K562 (cell line): ENCODE data around the gene WDR47. TPM values are rescaled to one million over a fixed set of nuclear protein-coding genes. Genes with fewer than 3 reads are reported as not detected.

Experiments
- BRCA1 ChIP-seq, 2 experiments: fragments of 450-650 bp in 1 of 2; sonication (generic) in 1 of 2; formaldehyde crosslinking in 1 of 2; IDR thresholded peaks; 2 replicates each; pipeline versions ENCODE4 v1.5.0 to v1.6.1; 2017 to 2020; ENCODE audit warnings: mild to moderate bottlenecking in 1 of 2, missing genetic modification reagents in 1 of 2
- CBFB ChIP-seq: sonication (generic); formaldehyde crosslinking; IDR thresholded peaks from 2 replicates; pipeline ENCODE4 v1.4.0; 2020; ENCODE audit warnings: mild to moderate bottlenecking, missing genetic modification reagents
- CHAMP1 ChIP-seq: fragments of 450-650 bp; IDR thresholded peaks from 2 replicates; pipeline ENCODE4 v1.6.1; 2016; ENCODE audit warnings: mild to moderate bottlenecking
- ELF4 ChIP-seq: fragments of 450-650 bp; formaldehyde crosslinking; IDR thresholded peaks from 2 replicates; pipeline ENCODE4 v1.4.0; 2022; ENCODE audit warnings: missing genetic modification characterization
- ETS1 ChIP-seq: conservative IDR thresholded peaks from 2 replicates; pipeline ENCODE4 v1.6.1; 2011; ENCODE audit warnings: low read depth, mild to moderate bottlenecking, low read length; ENCODE audit not compliant: control insufficient read depth
- HDAC2 ChIP-seq: fragments of 450-650 bp; IDR thresholded peaks from 2 replicates; pipeline ENCODE4 v1.6.1; 2016; ENCODE audit warnings: mild to moderate bottlenecking
- KLF13 ChIP-seq: fragments of 450-650 bp; IDR thresholded peaks from 2 replicates; pipeline ENCODE4 v1.6.1; 2016; ENCODE audit warnings: missing genetic modification characterization, low read depth, mild to moderate bottlenecking, missing compliant biosample characterization, moderate library complexity, borderline replicate concordance
- MAX ChIP-seq: sonication (generic); formaldehyde crosslinking; IDR thresholded peaks from 2 replicates; pipeline ENCODE4 v1.9.0; 2022; ENCODE audit warnings: mild to moderate bottlenecking, missing genetic modification reagents
- MTF1 ChIP-seq: fragments of 250-450 bp; sonication (Bioruptor Pico); IDR thresholded peaks from 2 replicates; pipeline ENCODE4 v1.9.0; 2021; ENCODE audit warnings: moderate library complexity, mild to moderate bottlenecking, inconsistent platforms, borderline replicate concordance
- NFE2 ChIP-seq: IDR thresholded peaks from 2 replicates; pipeline ENCODE4 v1.6.1; 2014; ENCODE audit warnings: antibody characterized with exemption, low read depth
- NR3C1 ChIP-seq: sonication (generic); formaldehyde crosslinking; IDR thresholded peaks from 2 replicates; pipeline ENCODE4 v1.8.1; 2022; ENCODE audit warnings: missing genetic modification reagents
- PRDM10 ChIP-seq: fragments of 450-650 bp; IDR thresholded peaks from 2 replicates; pipeline ENCODE4 v1.6.1; 2018; ENCODE audit not compliant: partially characterized antibody
- PTTG1 ChIP-seq: fragments of 450-650 bp; IDR thresholded peaks from 2 replicates; pipeline ENCODE4 v1.6.1; 2016; ENCODE audit warnings: low read depth, mild to moderate bottlenecking, missing genetic modification characterization, missing compliant biosample characterization
- SOX6 ChIP-seq: fragments of 450-650 bp; IDR thresholded peaks from 2 replicates; pipeline ENCODE4 v1.6.1; 2014; ENCODE audit warnings: mild to moderate bottlenecking
- TCF15 ChIP-seq: fragments of 250-450 bp; sonication (Bioruptor Pico); IDR thresholded peaks from 2 replicates; pipeline ENCODE4 v1.8.0; 2022; ENCODE audit warnings: moderate library complexity, mild to moderate bottlenecking, inconsistent platforms
- TCF3 ChIP-seq: sonication (generic); formaldehyde crosslinking; IDR thresholded peaks from 2 replicates; pipeline ENCODE4 v1.4.0; 2020; ENCODE audit warnings: mild to moderate bottlenecking, missing genetic modification reagents
- ZNF12 ChIP-seq: sonication (generic); formaldehyde crosslinking; IDR thresholded peaks from 2 replicates; pipeline ENCODE4 v1.4.0; 2020; ENCODE audit warnings: mild to moderate bottlenecking, missing genetic modification reagents
- ZNF668 ChIP-seq: fragments of 250-450 bp; sonication (Bioruptor Pico); IDR thresholded peaks from 2 replicates; pipeline ENCODE4 v1.8.0; 2022; ENCODE audit warnings: mild to moderate bottlenecking, inconsistent platforms
- ZNF766 ChIP-seq: fragments of 200-800 bp; sonication (Bioruptor generic); conservative IDR thresholded peaks from 2 replicates; pipeline ENCODE4 v1.6.1; 2016; ENCODE audit warnings: missing genetic modification characterization, missing compliant biosample characterization
- ZZZ3 ChIP-seq: fragments of 450-650 bp; IDR thresholded peaks from 2 replicates; pipeline ENCODE4 v1.6.1; 2016; ENCODE audit warnings: antibody characterized with exemption, mild to moderate bottlenecking, moderate library complexity
- polyA plus RNA-seq, 8 experiments: library from polyadenylated mRNA; depleted of rRNA in 4 of 8; stranded (reverse) in 5 of 8; unstranded in 3 of 8; fragments of >200 nt; fragmentation: Nextera tagmentation in 2 of 8; fragmentation: Illumina TruSeq in 1 of 8; extraction: Ambion mirVana in 2 of 8; extraction: Trizol in 1 of 8; gene quantifications; 2 replicates each; pipeline versions ENCODE4 v1.2.1 to v1.2.3, GENCODE V29; 2011 to 2014; ENCODE audit warnings: inconsistent platforms in 1 of 8, missing spikeins in 1 of 8
- total RNA-seq, 7 experiments: library from RNA; depleted of rRNA in 6 of 7; stranded (reverse); fragments of >200 nt in 6 of 7; fragmentation: Illumina TruSeq in 2 of 7; extraction: Trizol in 2 of 7; gene quantifications; 2 replicates each; pipeline versions ENCODE4 v1.2.1 to v1.2.3, GENCODE V29; 2011 to 2021; ENCODE audit warnings: low replicate concordance in 1 of 7

Gene WDR47
- total and polyA plus RNA-seq, 9 of the 15 experiments (the other 6 are each of a cell fraction or from before 2014, with no cell fraction given) = 1.3 to 10.1 (median 4.9) TPM

- TF ChIP-seq KLF13 (tag) (peak; percentile 78), ETS1 (peak; percentile 88), CBFB (0 out of 2 replicates have a peak, but pooled peaks have one; percentile 43), ELF4 (no peak), SOX6 (peak; percentile 62; the same call in 1 of the 2 replicates), HDAC2 (peak; percentile 11; the same call in 1 of the 2 replicates), MAX (CRISPR knock-in tag) (peak; percentile 63; the same call in 1 of the 2 replicates), NFE2 (no peak), NR3C1 (CRISPR knock-in tag) (no peak), ZNF766 (CRISPR knock-in tag) (peak; percentile 64; the same call in 1 of the 2 replicates), TCF15 (CRISPR knock-in tag) (no peak), BRCA1 (IDR thresholded peaks at IDR 0.05) (no peak), BRCA1 (CRISPR knock-in tag; IDR thresholded peaks at IDR 0.05) (no peak), ZNF12 (CRISPR knock-in tag) (no peak), ZNF668 (CRISPR knock-in tag) (no peak), ZZZ3 (no peak), CHAMP1 (no peak), PRDM10 (peak; percentile 28), MTF1 (CRISPR knock-in tag) (no peak), TCF3 (CRISPR knock-in tag) (peak; percentile 35; the same call in 1 of the 2 replicates), PTTG1 (tag) (no peak)
Observed at GRCh38 chr1:109041621-109042468, at the start of gene WDR47 (continued).
